Measurements from ENCODE around the gene ELAPOR1. TPM values are rescaled to one million over a fixed set of nuclear protein-coding genes. Genes with fewer than 3 reads are reported as not detected.

The ELAPOR1 gene
- total RNA-seq, 1 experiment from 2014 or later: 1.1 TPM

DNA sequence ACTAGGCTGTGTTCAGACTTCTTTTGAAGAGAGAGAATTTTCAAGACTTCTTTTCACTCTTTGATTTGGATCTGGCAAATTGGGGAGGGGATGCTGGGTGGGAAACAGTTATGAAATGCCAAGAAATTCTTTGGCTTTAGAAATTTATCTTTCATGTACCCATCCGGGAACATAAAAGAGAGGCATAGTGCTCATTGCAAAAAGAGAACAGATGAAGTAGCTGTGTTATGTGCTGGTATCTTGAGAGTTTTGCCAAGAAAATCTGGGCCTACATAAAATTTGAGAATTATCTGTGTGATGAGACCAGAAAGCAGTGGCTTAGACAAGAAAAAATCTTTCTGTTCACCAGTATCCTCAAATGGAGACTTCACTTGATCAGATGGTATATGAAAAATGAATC lies 19.0 kb upstream of the ELAPOR1 start:
- DNase-seq (ENCODE audit: low read depth): no peak

GRCh38 chr1:109095631-109096030 lies 18.3 kb upstream of the ELAPOR1 start:
- no peak for DNase-seq (ENCODE audit: low read depth)

- no peak for DNase-seq (ENCODE audit: low read depth)
These were observed 17.8 kb upstream of the ELAPOR1 start for GRCh38 chr1:109096120-109096519.

DNA sequence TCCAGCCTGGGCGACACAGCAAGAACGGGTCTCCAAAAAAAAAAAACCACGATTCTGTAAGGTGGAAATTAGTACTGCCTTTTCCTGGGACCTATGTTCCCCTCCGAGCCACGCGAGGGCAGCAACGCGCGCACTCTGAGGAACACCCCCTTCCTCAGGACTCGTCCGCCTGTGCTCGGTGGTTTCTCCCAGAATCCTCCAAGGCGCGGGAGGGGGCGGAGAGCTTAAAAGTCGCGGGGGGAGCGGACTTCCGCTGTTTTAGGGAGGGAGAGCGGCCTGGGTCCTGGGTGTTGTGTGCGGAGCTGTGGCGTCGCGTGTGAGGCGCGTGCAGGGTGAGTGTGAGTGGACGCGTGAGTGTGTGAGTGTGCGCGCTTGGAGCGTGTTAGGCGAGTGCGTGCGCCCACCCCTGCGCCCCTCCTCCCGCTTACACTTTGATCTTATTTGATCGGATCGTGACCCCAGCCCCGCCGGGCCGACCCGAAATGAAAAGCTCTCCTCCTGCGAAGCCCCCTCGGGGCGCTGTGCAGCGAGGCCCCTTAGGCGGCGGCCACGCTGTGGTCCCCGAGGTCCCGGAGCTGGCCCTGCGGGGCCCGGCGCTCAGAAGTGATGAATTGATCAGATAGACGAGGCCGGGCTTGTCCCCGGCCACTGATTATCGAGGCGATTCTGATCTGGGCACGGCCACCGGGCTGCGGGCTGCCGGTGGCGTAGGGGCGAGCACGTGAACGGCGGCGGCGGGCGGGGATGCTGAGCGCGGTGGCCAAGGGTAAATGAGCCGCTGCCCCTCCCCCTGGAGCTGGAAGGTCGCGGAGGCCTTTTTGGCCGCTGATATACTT lies 13.8 kb upstream of the ELAPOR1 start:
- DNase-seq (ENCODE audit: low read depth): peak; percentile 97

DNA sequence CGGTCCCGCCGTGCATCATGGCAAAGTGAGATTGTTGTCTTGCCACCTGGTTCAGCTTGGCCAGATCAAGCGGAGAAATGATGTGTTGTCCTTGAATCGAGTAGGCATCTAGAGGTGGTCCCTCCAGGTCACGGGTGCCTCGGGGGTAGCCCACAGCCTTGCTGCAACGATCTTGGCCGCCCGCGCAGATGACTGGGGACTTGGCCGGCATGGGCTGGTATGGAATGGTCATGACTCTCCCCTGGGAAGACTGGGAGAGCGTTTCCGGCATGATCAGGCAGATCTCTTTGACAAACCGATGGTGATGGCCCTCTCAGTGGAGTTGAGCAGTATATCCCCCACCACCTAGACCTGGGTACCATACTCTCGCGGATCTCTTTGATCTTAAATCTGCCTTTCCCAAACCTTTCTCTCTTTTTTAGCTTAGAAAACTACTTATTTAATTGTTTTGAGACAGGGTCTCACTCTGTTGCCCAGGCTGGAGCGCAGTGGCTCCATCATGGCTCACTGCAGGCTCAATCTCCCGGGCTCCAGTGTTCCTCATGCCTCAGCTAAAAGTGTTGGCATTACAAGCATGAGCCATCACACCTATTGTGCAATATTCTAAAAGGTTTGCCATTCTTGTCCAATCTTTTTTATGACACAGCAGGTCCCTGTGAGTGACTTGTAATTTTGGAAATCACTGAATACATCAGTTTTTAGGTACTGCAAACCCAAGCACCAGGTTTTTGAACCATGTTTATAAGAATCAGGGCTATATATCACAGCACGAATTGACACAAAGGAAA lies 9.4 kb upstream of the ELAPOR1 start:
- DNase-seq (ENCODE audit: low read depth): peak; percentile 24

GRCh38 chr1:109105881-109106280 lies 8.0 kb upstream of the ELAPOR1 start:
- DNase-seq (ENCODE audit: low read depth): no peak

DNA sequence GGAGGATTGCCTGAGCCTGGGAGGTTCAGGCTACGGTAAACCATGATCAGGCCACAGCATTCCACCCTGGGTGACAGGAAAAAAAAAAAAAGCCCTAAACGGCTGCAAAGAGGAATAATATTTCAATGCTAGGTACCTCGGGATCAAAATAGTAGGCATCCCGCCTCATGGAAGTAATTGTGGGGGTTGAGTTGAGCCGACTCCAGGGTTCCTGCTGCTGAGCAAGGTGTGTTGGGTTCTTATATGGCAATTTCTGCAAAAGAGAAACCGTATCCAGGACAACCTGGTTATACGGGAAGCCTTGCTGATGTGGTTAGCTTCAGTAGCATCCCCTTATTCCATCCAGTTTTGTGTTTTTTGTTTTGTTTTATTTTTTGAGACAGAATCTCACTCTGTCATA lies 6.1 kb upstream of the ELAPOR1 start:
- no peak for DNase-seq (ENCODE audit: low read depth)

DNA sequence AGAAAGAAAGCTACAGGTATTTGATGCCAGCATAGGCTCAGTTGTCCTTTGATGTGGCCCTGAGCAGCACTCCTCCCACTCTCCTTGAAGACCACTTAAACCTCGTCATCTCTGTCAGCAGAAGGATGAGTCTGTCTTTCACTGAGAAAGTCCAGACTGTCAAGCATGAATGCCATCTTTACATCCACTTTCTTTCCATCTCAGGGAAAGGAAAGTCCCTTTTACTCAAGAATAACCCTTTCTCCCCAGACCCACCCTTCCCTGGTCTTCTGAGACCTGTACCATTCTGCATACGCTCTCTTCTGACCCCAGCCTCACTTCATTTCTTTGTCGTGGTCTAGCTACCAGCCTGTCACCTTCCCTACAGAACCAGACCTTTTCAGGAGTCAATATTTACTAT lies 4.0 kb upstream of the ELAPOR1 start:
- no peak for DNase-seq (ENCODE audit: low read depth)

DNA sequence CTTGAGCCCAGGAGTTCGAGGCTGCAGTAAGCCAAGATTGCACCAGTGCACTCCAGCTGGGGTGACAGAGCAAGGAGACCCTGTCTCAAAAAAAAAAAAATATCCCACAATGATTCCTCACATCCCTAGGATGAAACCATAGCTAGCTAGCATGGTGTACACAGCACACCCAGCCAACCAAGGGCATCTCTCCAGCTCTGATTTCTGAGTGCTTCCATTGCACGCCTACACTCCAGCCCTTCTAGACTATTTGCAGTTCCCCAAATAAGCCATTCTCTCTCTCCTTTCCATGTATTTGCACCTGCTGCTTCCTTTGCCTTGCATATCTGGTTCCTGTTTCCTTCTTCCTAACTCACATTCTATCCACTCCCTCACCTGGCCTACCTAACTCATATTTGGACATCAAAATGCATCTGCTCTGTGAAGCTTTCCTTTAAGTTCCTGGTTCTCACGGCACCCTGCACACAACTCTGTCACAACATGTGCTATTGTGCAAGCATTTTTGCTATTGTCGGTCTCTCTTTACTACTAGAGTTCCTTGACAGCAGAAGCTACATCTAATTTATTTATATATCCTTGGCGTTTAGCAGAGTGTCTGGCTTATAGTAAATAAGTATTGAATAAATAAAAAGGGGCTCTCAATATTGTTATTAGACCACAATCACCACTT lies 2.4 kb upstream of the ELAPOR1 start:
- DNase-seq (ENCODE audit: low read depth): no peak

DNA sequence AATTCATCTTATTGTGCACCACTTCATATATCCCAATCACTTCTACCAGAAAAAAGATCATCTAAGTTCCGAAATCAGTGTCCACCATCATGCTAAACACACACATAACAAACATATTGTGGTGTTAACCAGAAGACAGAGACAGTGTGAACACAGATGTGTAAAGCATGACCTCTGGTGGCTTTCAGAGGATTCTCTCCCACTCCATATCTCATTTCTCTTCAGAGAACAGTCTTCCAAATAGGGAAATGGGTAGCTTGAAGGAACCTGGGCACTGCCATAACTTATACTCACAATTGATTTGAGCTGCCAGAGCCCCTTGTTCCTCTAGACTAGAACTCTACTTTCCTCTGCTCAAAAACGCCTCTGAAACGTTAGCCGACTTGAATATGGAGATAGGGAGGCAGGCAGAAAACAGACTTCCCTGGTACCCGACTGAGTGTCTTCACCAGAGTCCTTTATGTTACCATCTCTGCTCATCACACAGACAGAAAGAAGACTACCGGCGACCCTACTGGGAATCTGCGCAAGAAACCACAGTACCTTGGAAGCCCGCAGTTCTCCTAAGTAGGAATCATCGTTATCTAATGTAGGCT lies 1.8 kb upstream of the ELAPOR1 start:
- peak; percentile 65 for DNase-seq (ENCODE audit: low read depth)

- DNase-seq (ENCODE audit: low read depth): peak; percentile 95
These were observed 1.1 kb upstream of the ELAPOR1 start for GRCh38 chr1:109112652-109113285.

GRCh38 chr1:109114342-109114674 lies 393 bp downstream of the ELAPOR1 start:
- no peak for DNase-seq (ENCODE audit: low read depth)

GRCh38 chr1:109115685-109116084 lies 1.8 kb downstream of the ELAPOR1 start:
- DNase-seq (ENCODE audit: low read depth): no peak

GRCh38 chr1:109116286-109116685 lies 2.4 kb downstream of the ELAPOR1 start:
- DNase-seq (ENCODE audit: low read depth): no peak

GRCh38 chr1:109118089-109118488 lies 4.2 kb downstream of the ELAPOR1 start:
- DNase-seq (ENCODE audit: low read depth): no peak

GRCh38 chr1:109120356-109120755 lies 6.4 kb downstream of the ELAPOR1 start:
- DNase-seq (ENCODE audit: low read depth): no peak

DNA sequence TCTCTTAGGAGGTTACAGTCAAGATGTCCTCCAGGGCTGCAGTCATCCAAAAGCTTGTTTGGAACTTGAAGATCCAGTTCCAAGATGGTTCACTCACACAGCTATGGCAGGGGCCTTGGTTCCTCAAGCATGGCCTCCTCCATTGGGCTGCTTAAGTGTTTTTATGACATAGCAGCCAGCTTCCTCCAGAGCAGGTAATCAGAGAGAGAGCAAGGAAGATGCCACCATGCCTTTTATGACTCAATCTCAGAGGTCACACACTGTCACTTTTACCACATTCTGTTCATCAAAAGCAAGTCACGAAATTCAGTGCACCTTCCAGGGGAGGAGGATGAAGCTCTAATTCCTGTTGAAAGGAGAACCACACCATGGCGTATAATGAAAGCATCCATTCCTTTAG lies 17.1 kb downstream of the ELAPOR1 start:
- DNase-seq (ENCODE audit: low read depth): no peak

- DNase-seq (ENCODE audit: low read depth): no peak
These were observed 17.9 kb downstream of the ELAPOR1 start for GRCh38 chr1:109131800-109132199.

- DNase-seq (ENCODE audit: low read depth): no peak
These were observed 19.2 kb downstream of the ELAPOR1 start for GRCh38 chr1:109133002-109133706.

DNA sequence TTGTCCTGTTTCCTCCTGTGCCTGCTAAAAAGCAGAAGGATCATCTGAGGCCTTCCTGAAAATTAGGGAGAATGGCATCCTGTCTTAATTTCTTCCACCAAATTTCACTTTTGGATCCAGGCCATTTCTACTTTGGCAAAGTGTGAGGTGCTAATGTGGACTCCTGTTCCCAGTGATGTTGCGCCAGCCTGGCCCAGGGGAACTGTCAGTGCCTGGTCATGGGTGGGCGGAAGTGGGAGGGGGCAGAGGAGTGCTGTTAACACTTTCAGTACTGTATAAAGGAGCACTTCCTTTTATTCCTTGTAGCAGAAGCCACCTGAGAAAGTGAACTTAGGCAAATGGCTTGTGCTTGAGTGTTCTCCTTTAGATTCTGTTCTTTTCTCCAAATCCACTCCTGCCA lies 19.9 kb downstream of the ELAPOR1 start:
- DNase-seq (ENCODE audit: low read depth): no peak

GRCh38 chr1:109134423-109134822 lies 20.5 kb downstream of the ELAPOR1 start:
- no peak for DNase-seq (ENCODE audit: low read depth)
